BE2C (cell line): ENCODE measurements around the gene NAA11.

Source experiments
- DNase-seq: peaks from one replicate; pipeline ENCODE4 v3.0.0-alpha.2; 2020
- H3K27me3 ChIP-seq: fragments of 250-450 bp; sonication (Bioruptor Pico); 2 replicates; pipeline ENCODE4 v1.5.1; 2020; ENCODE audit warnings: mild to moderate bottlenecking
- H3K36me3 ChIP-seq: fragments of 250-450 bp; sonication (Bioruptor Pico); 2 replicates; pipeline ENCODE4 v1.5.1; 2020; ENCODE audit warnings: mild to moderate bottlenecking
- H3K4me1 ChIP-seq: fragments of 250-450 bp; sonication (Bioruptor Pico); 2 replicates; pipeline ENCODE4 v1.5.1; 2020
- H3K4me3 ChIP-seq: 2 replicates; pipeline ENCODE4 v1.5.1; 2011; ENCODE audit warnings: low read depth, low read length
- H3K9me3 ChIP-seq: fragments of 250-450 bp; sonication (Bioruptor Pico); 2 replicates; pipeline ENCODE4 v1.5.1; 2020
- TF ChIP-seq, protein P1 (sequence below): IDR thresholded peaks from 2 replicates; pipeline ENCODE4 v1.5.1; 2012; ENCODE audit warnings: mild to moderate bottlenecking, low read depth, low read length

The NAA11 gene

DNA sequence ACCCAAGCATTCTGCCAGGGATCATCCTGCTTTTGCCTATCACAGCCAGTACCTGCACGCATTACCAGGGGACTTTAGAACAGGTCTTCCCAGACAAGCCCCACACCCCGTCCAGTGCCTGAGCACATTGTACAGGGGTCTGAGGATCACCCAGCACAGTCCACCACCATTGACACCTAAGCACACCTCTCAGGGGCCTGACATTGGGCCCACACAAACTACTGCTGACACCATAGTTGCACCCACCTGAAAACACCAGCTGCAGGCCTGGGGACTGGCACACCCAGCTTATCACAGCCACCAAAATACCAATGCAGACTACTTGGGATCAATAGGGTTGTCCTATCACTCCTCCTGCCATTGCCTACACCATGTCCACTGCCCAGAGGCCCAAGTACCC is 14.7 kb upstream of the NAA11 start:
- no peaks in the 10 kb centered on the region for H3K27me3 ChIP-seq
- TF ChIP-seq, protein P1, sequence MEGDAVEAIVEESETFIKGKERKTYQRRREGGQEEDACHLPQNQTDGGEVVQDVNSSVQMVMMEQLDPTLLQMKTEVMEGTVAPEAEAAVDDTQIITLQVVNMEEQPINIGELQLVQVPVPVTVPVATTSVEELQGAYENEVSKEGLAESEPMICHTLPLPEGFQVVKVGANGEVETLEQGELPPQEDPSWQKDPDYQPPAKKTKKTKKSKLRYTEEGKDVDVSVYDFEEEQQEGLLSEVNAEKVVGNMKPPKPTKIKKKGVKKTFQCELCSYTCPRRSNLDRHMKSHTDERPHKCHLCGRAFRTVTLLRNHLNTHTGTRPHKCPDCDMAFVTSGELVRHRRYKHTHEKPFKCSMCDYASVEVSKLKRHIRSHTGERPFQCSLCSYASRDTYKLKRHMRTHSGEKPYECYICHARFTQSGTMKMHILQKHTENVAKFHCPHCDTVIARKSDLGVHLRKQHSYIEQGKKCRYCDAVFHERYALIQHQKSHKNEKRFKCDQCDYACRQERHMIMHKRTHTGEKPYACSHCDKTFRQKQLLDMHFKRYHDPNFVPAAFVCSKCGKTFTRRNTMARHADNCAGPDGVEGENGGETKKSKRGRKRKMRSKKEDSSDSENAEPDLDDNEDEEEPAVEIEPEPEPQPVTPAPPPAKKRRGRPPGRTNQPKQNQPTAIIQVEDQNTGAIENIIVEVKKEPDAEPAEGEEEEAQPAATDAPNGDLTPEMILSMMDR, result no peak

DNA sequence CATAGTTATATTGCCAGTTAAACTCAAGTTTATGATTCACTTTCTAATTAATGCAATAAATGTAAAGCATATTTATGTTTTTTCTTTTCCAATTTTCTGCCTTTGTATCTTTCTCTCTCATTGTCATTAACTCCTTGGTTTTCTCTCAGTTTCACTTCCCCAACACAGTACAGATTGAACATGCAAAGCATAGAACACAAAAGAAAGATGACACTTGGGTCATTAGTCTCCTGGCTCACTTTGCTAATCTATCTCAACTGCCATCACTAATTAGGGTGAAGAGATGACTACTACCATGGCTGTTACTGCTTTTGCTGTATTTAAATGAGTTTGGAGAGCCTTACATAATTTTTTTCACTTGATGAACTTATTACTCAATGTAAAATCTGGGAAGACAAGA is 12.3 kb upstream of the NAA11 start:
- TF ChIP-seq, protein P1, result no peak
- H3K27me3 ChIP-seq, result no peaks in the 10 kb centered on the region
- H3K4me3 ChIP-seq, result no peak overlapping the region
- DNase-seq, result no peak
- no peaks in the 10 kb centered on the region for H3K36me3 ChIP-seq
- no peaks in the 10 kb centered on the region for H3K4me1 ChIP-seq
- H3K9me3 ChIP-seq, result no peaks in the 10 kb centered on the region

More for the DNA sequence above, 14.7 kb upstream of the NAA11 start:
- H3K36me3 ChIP-seq, result no peaks in the 10 kb centered on the region
- no peak overlapping the region for H3K4me3 ChIP-seq
- no peak for DNase-seq
- no peaks in the 10 kb centered on the region for H3K9me3 ChIP-seq
- no peaks in the 10 kb centered on the region for H3K4me1 ChIP-seq

DNA sequence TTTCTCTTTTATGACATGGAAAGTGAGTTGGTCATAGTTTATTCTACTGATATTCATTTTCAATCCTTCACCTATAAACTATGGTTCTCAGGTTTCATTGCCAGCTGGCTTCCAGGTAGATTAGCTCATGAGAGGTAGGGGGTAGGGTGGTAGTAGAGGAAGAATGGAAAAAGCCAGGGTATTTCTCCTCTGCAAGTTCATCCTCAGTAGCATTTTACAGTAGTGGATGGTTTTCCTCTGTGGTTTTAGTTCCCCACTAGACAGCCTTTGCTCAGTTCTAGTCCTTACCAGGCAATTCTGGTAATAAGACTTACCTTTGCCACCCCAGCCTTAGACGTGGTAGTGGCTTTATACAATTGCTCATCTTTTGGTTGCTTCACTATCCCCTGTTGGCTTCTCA is 8.9 kb upstream of the NAA11 start:
- TF ChIP-seq, protein P1, result no peak
- Histone ChIP-seq H3K36me3 (no peaks in the 10 kb centered on the region), H3K27me3 (no peaks in the 10 kb centered on the region), H3K4me1 (peaks cover 13% of the 10 kb centered on the region), H3K4me3 (no peak overlapping the region), H3K9me3 (no peaks in the 10 kb centered on the region)
- DNase-seq, result no peak

DNA sequence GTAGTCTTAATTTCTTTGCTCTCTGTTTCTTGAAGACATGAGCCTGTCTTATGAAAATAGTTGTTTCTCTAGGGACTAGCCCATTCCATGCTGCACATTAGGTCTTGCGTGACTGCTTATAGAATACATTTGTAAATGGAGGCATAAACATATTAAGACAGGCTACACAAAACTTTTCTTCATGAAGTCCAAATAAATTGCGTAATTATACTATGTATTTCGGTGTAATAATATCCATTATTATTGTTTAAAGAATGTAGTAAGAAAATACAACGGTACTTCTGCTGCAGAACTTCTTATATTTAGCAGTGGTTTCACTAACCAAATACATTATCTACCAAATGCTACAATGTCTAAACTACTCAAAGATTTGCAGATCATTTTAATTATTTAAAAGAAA is 8.5 kb upstream of the NAA11 start:
- TF ChIP-seq, protein P1, result no peak
- Histone ChIP-seq H3K27me3 (no peaks in the 10 kb centered on the region), H3K4me3 (no peak overlapping the region), H3K4me1 (peaks cover 13% of the 10 kb centered on the region), H3K9me3 (no peaks in the 10 kb centered on the region), H3K36me3 (no peaks in the 10 kb centered on the region)
- no peak for DNase-seq

DNA sequence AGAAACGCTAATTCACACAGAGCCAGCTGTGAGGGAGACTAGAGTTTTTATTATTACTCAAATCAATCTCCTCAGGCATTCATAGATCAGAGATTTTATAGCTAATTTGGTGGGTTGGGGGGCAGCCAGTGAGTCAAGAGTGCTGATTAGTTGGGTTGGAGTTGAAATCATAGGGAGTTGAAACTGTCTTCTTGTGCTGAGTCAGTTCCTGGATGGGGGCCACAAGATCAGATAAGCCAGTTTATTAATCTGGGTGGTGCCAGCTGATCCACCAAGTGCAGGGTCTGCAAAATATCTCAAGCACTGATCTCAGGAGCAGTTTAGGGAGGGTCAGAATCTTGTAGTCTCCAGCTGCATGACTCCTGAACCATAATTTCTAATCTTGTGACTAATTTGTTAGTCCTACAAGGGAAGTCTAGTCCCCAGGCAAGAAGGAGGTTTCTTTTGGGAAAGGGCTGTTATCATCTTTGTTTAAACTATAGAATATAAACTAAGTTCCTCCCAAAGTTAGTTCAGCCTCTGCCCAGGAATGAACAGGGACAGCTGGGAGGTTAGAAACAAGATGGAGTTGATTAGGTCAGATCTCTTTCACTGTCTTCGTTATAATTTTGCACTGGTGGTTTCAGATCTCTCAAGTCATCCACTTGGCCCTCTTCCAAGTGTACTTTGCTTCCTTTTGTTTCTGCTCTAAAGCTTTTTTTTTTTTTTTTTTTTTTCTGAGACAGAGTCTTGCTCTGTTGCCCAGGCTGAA is 5.4 kb upstream of the NAA11 start:
- no peaks in the 10 kb centered on the region for H3K27me3 ChIP-seq
- H3K9me3 ChIP-seq, result no peaks in the 10 kb centered on the region
- TF ChIP-seq, protein P1, result no peak
- H3K4me3 ChIP-seq, result no peak overlapping the region
- H3K4me1 ChIP-seq, result peaks cover 13% of the 10 kb centered on the region
- peak; percentile 30 for DNase-seq
- H3K36me3 ChIP-seq, result no peaks in the 10 kb centered on the region

DNA sequence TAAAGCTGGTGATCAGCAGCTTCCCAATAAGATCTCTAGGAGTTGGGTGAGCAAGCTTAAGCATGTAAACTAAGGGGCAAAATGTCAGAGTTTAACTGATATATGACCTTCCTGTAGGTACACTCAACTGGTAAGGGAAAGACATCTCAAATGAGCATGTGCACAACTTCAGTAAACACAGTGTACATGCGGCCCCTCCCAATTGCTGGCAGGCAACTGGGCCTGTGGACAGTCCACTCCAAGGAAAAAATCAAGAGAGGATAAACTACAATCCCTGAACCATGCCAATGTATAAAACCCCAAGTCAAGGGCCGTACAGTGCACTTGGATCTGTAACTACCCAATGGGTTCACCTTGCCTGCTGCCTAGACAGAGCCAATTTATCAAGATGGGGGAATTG is 4.9 kb upstream of the NAA11 start:
- peaks cover 13% of the 10 kb centered on the region for H3K4me1 ChIP-seq
- no peaks in the 10 kb centered on the region for H3K9me3 ChIP-seq
- no peak for DNase-seq
- H3K4me3 ChIP-seq, result no peak overlapping the region
- no peaks in the 10 kb centered on the region for H3K27me3 ChIP-seq
- TF ChIP-seq, protein P1, result no peak
- H3K36me3 ChIP-seq, result no peaks in the 10 kb centered on the region
